ENCODE results near the gene AFF1. TPM values are rescaled to one million over a fixed set of nuclear protein-coding genes. Genes with fewer than 3 reads are reported as not detected.
A peak's percentile ranks its signal among the peaks of the same experiment; 100 is the strongest.

AFF1 gene
- total RNA-seq, 1 experiment from 2014 or later: 10.9 TPM

DNA sequence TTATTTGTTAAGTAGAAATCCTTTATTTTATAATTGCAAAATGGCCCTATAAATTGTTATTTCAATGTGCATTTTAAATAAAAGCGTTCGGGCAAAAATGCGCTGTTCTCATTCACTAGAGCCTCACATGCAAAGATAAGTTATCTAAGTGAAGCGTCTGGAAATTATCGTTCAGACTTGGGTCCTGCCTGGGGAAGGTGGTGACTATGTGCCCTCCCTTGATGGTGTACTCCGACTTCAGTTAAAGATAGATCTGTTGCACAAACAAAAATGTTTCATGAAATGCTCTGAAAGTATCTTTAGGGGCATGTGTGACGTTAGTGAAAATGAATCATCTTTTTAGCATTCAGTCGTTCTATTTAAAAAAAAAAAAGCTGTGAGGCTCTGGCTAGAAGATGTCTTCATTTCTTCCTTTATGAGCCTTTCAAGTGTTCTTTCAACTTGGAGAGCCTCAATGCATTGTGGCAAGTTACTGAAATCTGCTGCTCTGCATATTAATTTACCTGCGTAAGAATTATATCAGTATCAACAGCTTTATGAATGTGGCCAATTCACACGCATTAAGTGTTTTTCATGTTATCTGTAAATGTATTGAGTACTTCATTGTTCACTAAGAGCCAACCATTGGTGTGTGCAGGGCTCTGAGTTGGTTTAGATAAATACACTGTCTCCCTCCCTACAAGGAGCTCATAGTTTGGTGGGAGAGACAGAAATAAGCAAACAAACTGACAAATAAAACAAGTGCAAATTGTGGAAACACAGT lies 83.0 kb downstream of the AFF1 start:
- DNase-seq (ENCODE audit: low read depth, low spot score): peak; percentile 68
- in situ Hi-C loops (cut with HindIII; ENCODE audit: low pct_unique_long_range_greater_than_20kb, low sequenced_read_pairs): no loop called here

DNA sequence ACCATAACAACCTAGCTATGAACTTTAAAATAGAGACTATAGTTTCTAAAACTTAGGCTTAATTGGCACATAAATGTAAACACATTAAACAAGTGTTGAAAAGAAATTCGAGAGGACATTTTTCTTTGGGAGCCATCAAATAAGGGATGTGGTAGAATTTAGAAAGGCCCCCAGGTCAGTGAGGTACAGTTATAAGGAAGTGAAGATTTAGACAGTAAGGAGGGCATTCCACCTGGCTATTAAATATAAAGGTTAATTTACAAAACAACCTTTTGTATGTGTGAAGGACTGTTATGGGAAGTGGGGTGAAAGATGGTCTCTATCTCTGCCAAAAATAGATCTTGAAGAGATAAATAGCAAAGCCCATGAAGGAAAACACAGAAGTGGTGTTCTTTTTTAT lies 83.9 kb downstream of the AFF1 start:
- in situ Hi-C loops (cut with HindIII; ENCODE audit: low pct_unique_long_range_greater_than_20kb, low sequenced_read_pairs): no loop called here
- no peak for DNase-seq (ENCODE audit: low read depth, low spot score)

DNA sequence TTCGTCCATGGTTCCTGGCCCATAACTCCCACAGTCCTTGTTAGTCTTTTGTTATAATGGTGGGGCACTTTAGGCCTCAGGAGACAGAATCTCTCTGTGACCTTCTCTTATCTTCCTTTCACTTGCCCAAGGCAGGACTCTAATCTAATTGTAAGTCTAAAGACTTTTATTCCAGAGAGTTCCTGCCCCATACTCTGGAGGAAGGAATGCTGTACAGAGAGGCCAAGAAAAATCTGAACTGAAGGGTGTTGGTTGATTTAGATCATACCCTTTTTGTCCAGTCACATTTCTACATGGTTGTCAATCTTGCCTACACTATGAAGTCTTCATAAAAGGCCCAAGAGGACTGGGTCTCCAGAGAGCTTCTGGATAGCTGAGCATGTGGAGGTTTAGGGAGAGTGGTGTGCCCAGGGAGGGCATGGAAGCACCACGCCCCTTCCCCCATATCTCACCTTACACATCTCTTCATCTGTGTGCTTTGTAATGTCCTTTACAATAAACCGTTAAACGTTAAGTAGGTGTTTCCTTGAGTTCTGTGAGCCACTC lies 84.5 kb downstream of the AFF1 start:
- in situ Hi-C loops (cut with HindIII; ENCODE audit: low pct_unique_long_range_greater_than_20kb, low sequenced_read_pairs): no loop called here
- DNase-seq (ENCODE audit: low read depth, low spot score): no peak

DNA sequence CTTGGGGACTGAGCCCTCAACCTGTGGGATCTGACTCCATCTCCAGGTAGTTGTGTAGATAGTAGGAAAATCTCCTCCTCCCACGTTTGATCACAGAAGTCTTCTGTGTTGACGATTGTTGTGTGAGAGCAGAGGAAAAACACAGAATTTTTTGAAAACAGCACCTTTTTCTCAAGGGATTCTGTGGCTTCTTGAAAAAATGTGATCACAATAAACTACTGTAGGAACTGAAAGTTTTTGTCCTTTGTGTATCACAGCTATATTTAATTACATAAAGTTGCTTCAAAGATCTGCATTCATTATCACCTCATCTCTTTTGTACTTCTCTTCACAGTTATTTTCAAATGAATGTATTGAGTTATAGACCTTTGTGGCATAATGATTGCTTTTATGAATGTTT lies 85.1 kb downstream of the AFF1 start:
- DNase-seq (ENCODE audit: low read depth, low spot score): peak; percentile 31
- in situ Hi-C loops (cut with HindIII; ENCODE audit: low pct_unique_long_range_greater_than_20kb, low sequenced_read_pairs): no loop called here

DNA sequence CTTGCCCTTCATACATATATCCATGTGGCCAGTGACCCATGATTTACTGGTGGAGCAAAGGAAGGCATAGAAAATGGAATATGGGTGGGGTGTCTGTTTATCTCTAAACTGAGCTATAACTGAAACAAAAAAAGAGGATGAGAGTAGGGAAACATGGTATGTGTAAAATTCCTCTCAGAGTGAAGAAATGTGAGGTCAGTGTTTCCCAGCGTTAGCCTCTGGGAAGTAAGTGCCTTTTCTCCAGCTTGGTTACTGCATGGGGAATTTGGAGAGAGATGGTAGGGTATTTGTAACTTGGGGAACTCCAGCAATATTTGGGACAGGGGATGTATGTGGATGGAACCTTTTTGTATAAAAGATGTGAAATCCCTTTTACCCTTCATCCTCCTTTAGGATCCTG lies 89.4 kb downstream of the AFF1 start:
- no peak for DNase-seq (ENCODE audit: low read depth, low spot score)
- in situ Hi-C loops (cut with HindIII; ENCODE audit: low pct_unique_long_range_greater_than_20kb, low sequenced_read_pairs): no loop called here

DNA sequence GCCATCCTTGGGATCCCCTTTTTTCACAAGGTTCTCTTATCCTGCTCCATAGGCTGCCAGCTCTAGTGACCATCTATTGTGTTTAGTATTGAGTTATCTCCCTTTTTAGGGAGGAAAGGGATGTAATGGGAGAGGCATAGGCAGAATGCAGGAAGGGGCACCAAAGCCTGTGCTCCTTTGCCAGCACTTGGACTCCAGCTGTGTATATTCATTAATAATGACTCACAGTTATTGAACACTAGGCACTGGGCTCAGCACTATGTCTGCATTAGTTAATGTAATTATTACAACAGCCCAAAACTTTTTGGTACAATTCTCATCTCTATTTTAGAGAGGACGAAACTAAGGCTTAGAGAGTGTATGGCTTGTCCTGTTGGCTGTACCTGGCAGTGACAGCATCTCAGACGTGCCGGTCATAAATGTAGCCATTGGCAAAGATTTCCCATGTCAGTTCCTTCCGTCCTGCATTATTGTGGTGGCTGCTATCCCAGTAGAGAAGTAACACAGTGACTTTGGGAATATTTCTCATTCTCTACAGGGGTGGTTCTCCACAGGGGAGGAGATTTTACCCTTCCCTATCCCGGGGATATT lies 90.3 kb downstream of the AFF1 start:
- in situ Hi-C loops (cut with HindIII; ENCODE audit: low pct_unique_long_range_greater_than_20kb, low sequenced_read_pairs): no loop called here
- no peak for DNase-seq (ENCODE audit: low read depth, low spot score)

DNA sequence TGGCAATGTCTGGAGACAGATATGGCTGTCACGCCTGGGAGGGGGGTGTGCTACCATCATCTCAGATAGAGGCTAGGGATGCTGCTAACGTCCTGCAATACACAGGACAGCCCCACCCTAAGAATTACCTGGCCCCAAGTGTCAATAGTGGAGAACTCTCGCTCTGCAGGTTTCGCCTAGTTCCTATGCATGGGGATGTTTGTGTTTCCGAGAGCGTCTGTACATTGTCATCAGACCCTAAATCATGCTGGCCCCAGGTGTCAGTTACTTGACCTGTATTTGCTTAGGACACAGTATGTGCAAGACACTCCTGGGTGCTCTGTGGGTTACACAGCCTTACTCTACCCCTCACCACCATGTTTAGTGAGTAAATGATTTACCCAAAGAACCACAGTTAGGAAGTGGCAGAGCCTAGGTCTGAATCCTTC lies 90.8 kb downstream of the AFF1 start:
- in situ Hi-C loops (cut with HindIII; ENCODE audit: low pct_unique_long_range_greater_than_20kb, low sequenced_read_pairs): no loop called here
- no peak for DNase-seq (ENCODE audit: low read depth, low spot score)

DNA sequence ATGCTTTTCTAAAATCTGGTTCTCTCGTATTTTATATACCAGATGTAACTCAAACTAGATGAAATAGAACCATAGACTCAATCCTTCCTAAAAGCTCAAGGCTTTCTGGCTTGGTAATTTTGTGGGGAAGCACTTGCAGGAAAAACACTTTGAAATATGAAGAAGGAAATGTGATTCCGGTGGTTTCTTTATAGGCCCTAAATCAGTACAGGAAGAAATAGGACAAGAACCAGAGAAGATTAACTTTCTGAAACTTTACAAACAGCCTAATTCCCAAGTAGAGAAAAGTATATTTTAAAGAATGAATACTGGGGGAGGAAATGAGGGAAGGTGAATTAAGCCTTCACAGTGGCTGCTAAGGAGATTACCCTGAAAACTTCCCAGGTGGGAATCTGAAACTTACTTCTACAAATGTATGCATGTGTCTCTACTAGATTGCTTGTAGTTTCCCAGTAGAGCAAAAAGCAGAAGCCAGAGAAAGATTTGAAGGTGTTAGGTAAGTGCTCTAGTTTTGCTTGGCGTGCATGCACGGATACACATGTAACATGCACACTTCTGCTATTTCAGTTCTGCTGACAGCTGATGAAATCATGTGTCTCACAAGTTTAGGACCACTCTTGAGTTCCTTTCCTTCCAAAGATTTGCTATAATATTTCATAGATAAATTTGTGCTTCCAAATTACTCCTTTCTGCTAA lies 92.1 kb downstream of the AFF1 start:
- in situ Hi-C loops (cut with HindIII; ENCODE audit: low pct_unique_long_range_greater_than_20kb, low sequenced_read_pairs): no loop called here
- DNase-seq (ENCODE audit: low read depth, low spot score): no peak

DNA sequence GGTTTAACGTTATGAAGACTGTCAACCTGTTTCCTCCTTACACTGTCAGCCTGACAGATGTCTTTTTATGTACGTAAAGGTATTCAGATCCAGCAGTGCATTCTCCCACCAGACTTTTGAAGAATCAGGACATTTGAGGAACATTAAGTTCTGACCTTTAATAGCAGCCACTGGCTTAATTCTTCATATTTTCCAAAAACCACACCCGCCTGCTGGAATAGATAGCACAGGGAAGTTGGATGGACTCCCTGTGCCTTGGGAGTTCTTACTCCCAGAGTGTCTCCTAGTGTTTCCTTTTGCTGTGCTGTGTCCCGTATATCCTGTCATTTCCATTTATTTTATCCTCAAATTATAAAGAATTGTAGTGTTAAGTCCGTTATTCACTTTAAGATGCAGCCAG lies 94.5 kb downstream of the AFF1 start:
- no peak for DNase-seq (ENCODE audit: low read depth, low spot score)
- in situ Hi-C loops (cut with HindIII; ENCODE audit: low pct_unique_long_range_greater_than_20kb, low sequenced_read_pairs): no loop called here

DNA sequence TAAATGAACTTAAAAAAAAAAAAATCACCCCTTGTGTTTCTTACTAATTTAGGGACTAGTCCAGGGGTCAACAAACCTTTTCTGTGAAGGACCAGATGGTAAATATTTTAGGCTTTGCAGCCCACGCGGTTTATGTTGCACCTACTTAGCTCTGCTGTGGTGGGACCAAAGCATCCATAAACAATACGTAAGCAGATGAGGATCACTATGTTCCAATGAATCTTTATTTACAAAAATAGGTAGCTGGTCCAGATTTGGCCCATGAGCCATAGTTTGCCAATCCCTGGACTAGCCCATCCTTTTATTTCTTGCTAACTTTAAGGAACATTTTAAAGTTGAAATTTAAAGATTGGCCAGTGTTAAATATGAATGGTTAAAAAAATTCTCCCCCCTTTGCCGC lies 95.3 kb downstream of the AFF1 start:
- in situ Hi-C loops (cut with HindIII; ENCODE audit: low pct_unique_long_range_greater_than_20kb, low sequenced_read_pairs): no loop called here
- no peak for DNase-seq (ENCODE audit: low read depth, low spot score)

DNA sequence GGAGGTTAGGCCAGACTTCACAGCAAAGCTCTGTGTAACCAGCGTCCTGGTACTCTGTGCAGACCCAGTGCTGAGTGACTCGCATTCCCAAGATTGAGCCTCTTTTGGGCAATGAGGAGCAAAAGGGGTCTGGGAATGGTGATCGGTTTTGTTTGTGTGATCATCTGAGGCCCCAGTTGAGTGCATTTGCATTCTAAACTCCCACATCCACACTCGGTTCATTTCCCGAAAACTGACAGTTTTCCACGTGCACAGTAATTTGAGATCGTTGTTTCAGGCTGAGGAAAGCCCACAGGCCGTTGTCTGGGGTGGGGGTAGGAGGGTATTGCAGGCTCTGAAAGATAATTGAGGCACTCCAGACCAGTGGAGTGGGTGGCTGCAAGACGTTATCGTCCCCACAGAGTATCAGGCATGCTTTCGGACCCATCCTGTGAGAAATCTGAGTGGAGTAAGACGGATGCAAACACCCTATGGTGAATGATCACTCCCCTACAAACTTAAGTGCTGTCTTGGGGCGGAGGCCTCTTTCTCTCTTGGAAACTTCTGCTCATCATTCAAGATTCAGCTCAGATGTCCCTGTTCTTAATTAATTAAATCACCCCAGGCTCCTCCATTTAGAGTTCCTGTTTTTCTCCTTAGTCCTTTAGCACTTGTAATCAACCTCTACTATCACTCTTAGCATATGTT lies 96.1 kb downstream of the AFF1 start:
- no peak for DNase-seq (ENCODE audit: low read depth, low spot score)
- in situ Hi-C loops (cut with HindIII; ENCODE audit: low pct_unique_long_range_greater_than_20kb, low sequenced_read_pairs): no loop called here

DNA sequence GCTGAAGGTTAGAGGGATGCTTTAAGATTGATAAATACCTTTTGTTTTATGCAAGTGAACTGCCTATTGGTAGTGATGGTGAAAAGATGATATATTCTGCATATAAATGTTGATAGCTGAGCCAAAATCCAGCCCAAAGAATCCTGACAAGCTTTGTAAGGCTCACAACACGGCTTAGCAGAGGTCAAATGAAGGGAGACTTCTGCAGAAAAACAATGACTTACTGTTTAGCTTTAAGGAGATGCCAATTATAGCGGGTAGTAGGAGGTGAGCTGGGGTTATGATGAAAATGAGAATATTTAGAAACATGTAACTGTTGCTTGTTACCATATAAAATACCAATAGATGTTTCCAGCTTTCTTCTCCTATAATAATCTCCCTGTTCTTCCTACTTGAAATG lies 97.1 kb downstream of the AFF1 start:
- DNase-seq (ENCODE audit: low read depth, low spot score): peak; percentile 54
- in situ Hi-C loops (cut with HindIII; ENCODE audit: low pct_unique_long_range_greater_than_20kb, low sequenced_read_pairs): no loop called here

DNA sequence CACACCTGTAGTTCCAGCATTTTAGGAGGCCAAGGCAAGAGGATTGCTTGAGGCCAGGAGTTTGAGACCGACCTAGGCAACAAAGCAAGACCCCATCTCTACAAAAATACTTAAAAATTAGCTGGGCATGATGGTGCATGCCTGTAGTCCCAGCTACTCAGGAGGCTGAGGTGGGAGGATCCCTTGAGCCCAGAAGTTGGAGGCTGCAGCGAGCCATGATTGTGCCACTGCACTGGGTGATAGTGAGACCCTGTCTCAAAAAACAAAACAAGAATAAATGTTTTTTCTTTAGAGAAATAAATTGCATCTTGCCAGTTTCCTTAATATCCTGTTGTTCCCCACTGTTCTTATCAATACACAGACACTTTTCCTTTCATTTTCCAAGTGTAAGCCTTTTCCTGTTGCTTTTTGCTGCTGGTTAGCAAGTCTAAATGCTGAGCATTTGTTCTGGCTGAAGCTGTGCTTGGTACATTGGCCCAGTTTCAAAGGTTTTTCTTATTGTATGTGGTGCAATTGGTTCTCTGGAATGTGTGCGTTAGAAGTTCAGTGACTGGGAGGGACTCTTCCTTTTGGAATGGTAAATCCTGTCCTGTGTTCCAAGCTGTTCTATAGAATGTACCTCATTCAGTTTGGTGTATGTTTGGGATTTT lies 98.2 kb downstream of the AFF1 start:
- in situ Hi-C loops (cut with HindIII; ENCODE audit: low pct_unique_long_range_greater_than_20kb, low sequenced_read_pairs): no loop called here
- DNase-seq (ENCODE audit: low read depth, low spot score): peak; percentile 15

DNA sequence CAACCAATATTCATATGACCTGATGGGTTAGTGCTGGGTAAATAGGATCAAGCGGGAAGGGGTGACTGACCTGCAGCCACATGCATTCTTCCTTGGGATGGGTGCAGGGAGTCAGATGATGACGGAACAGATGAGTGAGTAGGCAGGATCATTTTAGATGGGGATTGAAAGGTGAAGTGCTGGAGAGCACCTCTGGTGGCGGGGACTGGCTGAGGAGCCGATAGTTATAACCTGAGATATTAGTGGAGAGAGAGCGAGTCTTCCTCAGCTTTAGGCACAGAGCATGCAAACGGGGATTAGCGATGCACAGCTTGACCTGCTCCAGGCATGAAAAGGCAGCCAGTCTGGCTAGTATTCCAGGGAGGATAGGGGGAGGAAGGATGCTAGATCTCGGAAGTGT lies 99.1 kb downstream of the AFF1 start:
- DNase-seq (ENCODE audit: low read depth, low spot score): no peak
- in situ Hi-C loops (cut with HindIII; ENCODE audit: low pct_unique_long_range_greater_than_20kb, low sequenced_read_pairs): no loop called here

DNA sequence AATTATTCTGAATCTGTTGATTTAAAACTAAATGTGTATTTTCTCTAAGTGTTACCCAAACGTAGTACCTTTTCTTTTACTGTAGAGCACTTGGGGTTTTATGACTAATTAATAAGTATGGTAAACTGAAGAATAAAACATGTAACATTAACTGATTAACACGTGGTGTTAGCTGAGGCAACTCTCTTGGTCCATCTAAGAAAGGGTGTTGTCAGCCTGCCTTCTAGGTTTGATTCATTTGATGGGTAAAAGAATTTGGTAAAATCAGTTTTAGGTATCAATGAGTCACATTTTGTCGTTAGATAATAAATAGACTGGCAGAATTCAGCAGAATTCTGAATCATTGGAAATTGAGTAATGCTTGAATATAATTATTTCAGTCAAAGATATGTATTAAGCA lies 99.7 kb downstream of the AFF1 start:
- in situ Hi-C loops (cut with HindIII; ENCODE audit: low pct_unique_long_range_greater_than_20kb, low sequenced_read_pairs): no loop called here
- DNase-seq (ENCODE audit: low read depth, low spot score): no peak

DNA sequence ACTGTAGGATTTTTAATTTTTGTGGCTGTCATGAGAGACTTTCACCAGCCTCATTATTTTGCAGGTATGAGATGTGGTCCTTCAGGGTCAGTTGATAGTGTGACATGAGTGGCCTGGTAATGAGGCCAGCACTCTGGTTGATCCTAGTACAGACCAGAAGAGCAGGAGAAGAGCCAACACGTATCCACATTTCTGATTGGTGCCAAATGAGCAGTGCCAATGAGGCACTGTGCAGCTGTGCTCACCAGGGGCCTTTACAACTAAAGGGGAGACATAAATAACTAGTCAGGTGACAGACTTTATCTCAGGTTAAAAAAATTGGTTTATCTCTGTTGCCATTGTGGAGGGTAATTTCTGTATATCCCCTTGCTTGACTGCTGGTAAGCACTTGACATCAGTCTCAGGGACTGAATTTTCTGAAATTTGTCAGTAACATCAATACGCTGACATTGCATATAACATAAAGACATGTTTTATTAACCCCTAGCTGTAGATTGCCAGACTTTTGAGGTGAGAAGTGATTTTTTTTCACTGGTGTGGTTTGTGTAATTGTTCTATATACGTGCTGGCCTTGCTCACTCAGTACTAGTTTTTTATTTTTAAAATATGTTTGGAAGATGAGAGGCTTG lies 101.2 kb downstream of the AFF1 start:
- in situ Hi-C loops (cut with HindIII; ENCODE audit: low pct_unique_long_range_greater_than_20kb, low sequenced_read_pairs): no loop called here
- DNase-seq (ENCODE audit: low read depth, low spot score): no peak

DNA sequence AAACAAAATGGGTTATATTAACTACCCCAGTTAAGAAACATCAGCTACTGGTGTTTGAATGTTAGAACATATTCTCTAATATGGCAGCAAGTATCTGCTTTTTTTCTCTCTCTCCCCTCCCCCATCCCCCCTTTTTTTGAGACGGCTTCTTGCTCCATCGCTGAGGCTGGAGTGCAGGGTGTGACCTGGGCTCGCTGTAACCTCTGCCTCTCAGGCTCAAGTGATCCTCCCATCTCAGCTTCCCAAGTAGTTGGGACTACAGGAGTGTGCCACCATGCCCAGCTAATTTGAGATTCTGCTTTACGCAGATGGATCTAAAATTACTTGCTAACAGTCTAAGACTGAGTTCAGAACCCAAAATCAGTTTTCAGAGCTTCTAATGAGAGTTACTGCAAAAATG lies 101.9 kb downstream of the AFF1 start:
- in situ Hi-C loops (cut with HindIII; ENCODE audit: low pct_unique_long_range_greater_than_20kb, low sequenced_read_pairs): no loop called here
- DNase-seq (ENCODE audit: low read depth, low spot score): no peak
